ENCODE results near the gene CNKSR2.

GRCh38 chrX:21355831-21356230 is 18.4 kb upstream of the CNKSR2 start:
- no peak for TF ChIP-seq CTCF (conservative IDR thresholded peaks at IDR 0.05; ENCODE audit: low read depth, low read length)
- no peak for TF ChIP-seq EZH2phosphoT487 (IDR thresholded peaks at IDR 0.05; ENCODE audit: borderline replicate concordance, low read length)

Data from PC-3 (cell line).